Astrocyte (in vitro differentiated cells and primary cell): ENCODE data around the gene ACOT12.

ENCODE experiments used
- EZH2 ChIP-seq: IDR thresholded peaks from 2 replicates; pipeline ENCODE4 v1.6.1; 2012; ENCODE audit warnings: mild to moderate bottlenecking, low read length, inconsistent platforms; ENCODE audit not compliant: insufficient read depth
- TF ChIP-seq, protein P1 (sequence below): IDR thresholded peaks from 2 replicates; pipeline ENCODE4 v1.5.1; 2011; ENCODE audit warnings: low read depth, mild to moderate bottlenecking, inconsistent platforms, low read length, moderate library complexity; ENCODE audit not compliant: insufficient read depth

DNA sequence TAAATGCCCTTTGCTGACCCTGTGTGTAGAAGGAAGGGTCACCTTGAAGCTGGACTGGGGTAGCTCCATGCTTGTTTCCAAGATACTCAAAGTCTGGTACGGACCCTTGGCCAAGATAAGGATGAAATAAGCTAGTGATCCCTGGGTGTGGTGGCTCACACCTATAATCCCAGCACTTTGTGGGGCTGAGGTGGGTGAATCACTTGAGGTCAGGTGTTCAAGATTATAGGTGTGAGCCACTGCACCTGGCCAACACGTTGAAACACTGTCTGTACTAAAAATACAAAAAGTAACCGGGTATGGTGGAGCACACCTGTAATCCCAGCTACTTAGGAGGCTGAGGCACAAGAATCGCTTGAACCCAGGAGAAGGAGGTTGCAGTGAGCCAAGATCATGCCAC is 33.3 kb downstream of the ACOT12 start:
- TF ChIP-seq EZH2, result no peak
- TF ChIP-seq, protein P1, sequence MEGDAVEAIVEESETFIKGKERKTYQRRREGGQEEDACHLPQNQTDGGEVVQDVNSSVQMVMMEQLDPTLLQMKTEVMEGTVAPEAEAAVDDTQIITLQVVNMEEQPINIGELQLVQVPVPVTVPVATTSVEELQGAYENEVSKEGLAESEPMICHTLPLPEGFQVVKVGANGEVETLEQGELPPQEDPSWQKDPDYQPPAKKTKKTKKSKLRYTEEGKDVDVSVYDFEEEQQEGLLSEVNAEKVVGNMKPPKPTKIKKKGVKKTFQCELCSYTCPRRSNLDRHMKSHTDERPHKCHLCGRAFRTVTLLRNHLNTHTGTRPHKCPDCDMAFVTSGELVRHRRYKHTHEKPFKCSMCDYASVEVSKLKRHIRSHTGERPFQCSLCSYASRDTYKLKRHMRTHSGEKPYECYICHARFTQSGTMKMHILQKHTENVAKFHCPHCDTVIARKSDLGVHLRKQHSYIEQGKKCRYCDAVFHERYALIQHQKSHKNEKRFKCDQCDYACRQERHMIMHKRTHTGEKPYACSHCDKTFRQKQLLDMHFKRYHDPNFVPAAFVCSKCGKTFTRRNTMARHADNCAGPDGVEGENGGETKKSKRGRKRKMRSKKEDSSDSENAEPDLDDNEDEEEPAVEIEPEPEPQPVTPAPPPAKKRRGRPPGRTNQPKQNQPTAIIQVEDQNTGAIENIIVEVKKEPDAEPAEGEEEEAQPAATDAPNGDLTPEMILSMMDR, result no peak
